Spleen (tissue), 7 donors: ENCODE results near the gene OGG1.

Experiments used
- CTCF ChIP-seq, 11 experiments: fragments of 200-600 bp in 7 of 11; fragments of 450-650 bp in 4 of 11; sonication (generic) in 4 of 11; IDR thresholded peaks in 8 of 11; conservative IDR thresholded peaks in 3 of 11; 1 replicate in 7 of 11; 2 replicates in 4 of 11; pipeline versions ENCODE4 v1.4.0 to v1.8.0; 2016 to 2021; ENCODE audit warnings: antibody characterized with exemption in 11 of 11, inconsistent platforms in 4 of 11, mild to moderate bottlenecking in 1 of 11
- POLR2A ChIP-seq, 3 donors: fragments of 450-650 bp; IDR thresholded peaks; one replicate each; pipeline ENCODE4 v1.5.1; 2017; ENCODE audit warnings: antibody characterized with exemption in 3 of 3, mild to moderate bottlenecking in 1 of 3
- POLR2AphosphoS5 ChIP-seq, 3 donors: sonication (generic); formaldehyde crosslinking; IDR thresholded peaks; one replicate each; pipeline ENCODE4 v1.5.1; 2017; ENCODE audit warnings: antibody characterized with exemption in 3 of 3
- donor health status: DM: no; HTN: no; CAD: no; lungs with moderate emphysema.
- donor health status: DM: no; HTN: no; CAD: no.
- donor health status: DM: no; HTN: no; CAD: no.

GRCh38 chr3:9761919-9762318 is 12.2 kb downstream of the OGG1 start:
- TF ChIP-seq CTCF (IDR thresholded peaks at IDR 0.05 in 8 of 11, conservative IDR thresholded peaks at IDR 0.05 in 3 of 11): no peak
- TF ChIP-seq POLR2A (IDR thresholded peaks at IDR 0.05): no peak
- no peak for TF ChIP-seq POLR2AphosphoS5 (IDR thresholded peaks at IDR 0.05)
